Fibroblast of mammary gland (primary cell): Measurements from ENCODE around the gene CEND1.

Source experiments
- DNase-seq: peaks from one replicate; pipeline ENCODE4 v3.0.0-alpha.2; 2010; ENCODE audit warnings: low read depth
- H3K4me3 ChIP-seq: 2 replicates; pipeline ENCODE4 v1.5.1; 2011; ENCODE audit warnings: low read depth, mild to moderate bottlenecking, low read length, moderate library complexity; ENCODE audit not compliant: control insufficient read depth
- CTCF ChIP-seq: conservative IDR thresholded peaks from 2 replicates; pipeline ENCODE4 v1.5.1; 2011; ENCODE audit warnings: low read depth, low read length, inconsistent platforms; ENCODE audit not compliant: control insufficient read depth, insufficient read depth

The CEND1 gene

GRCh38 chr11:823441-824291 lies 33.8 kb upstream of the CEND1 start:
- H3K4me3 ChIP-seq: no peak overlapping the region
- no peak for DNase-seq
- TF ChIP-seq CTCF: no peak

GRCh38 chr11:821512-822371 lies 31.9 kb upstream of the CEND1 start:
- no peak for TF ChIP-seq CTCF
- no peak for DNase-seq
- no peak overlapping the region for H3K4me3 ChIP-seq

- TF ChIP-seq CTCF: no peak
- peak overlapping the region; percentile 65 for H3K4me3 ChIP-seq
- DNase-seq: peak; percentile 68
Measured at GRCh38 chr11:820655-821511, 31.0 kb upstream of the CEND1 start.

GRCh38 chr11:819943-820649 lies 30.2 kb upstream of the CEND1 start:
- peak overlapping the region; percentile 65 for H3K4me3 ChIP-seq
- DNase-seq: no peak
- no peak for TF ChIP-seq CTCF

GRCh38 chr11:819129-819931 lies 29.4 kb upstream of the CEND1 start:
- TF ChIP-seq CTCF: no peak
- DNase-seq: peak; percentile 71
- peak overlapping the region; percentile 65 for H3K4me3 ChIP-seq
